Liver (tissue), 9 donors: ENCODE measurements around the gene AHDC1. TPM values are rescaled to one million over a fixed set of nuclear protein-coding genes. Genes with fewer than 3 reads are reported as not detected.
A peak's percentile ranks its signal among the peaks of the same experiment; 100 is the strongest.
"Not testable (repeated sequence)": the region's sequence is repeated elsewhere in the genome, so short reads cannot be mapped to it uniquely, and the experiment has no call there.

Experiments
- DNase-seq: peaks from one replicate; pipeline ENCODE4 v3.0.0-alpha.2; 2017; ENCODE audit warnings: low spot score
- H3K27ac ChIP-seq, 2 donors: one replicate each; pipeline ENCODE4 v1.7.0; 2013; ENCODE audit warnings: inconsistent platforms in 2 of 2, low read length in 2 of 2, control low read depth in 1 of 2, low read depth in 1 of 2, mild to moderate bottlenecking in 1 of 2
- H3K27me3 ChIP-seq, 4 donors: one replicate each; pipeline versions ENCODE4 v1.6.1 to v1.7.0; 2013; ENCODE audit warnings: low read length in 3 of 4, inconsistent platforms in 1 of 4, mild to moderate bottlenecking in 1 of 4, moderate library complexity in 1 of 4; ENCODE audit not compliant: control insufficient read depth in 4 of 4, insufficient read depth in 4 of 4
- H3K36me3 ChIP-seq, 4 donors: one replicate each; pipeline versions ENCODE4 v1.6.1 to v1.7.0; 2013; ENCODE audit warnings: low read length in 3 of 4, mild to moderate bottlenecking in 3 of 4, low read depth in 1 of 4, moderate library complexity in 1 of 4; ENCODE audit not compliant: control insufficient read depth in 4 of 4, insufficient read depth in 3 of 4
- H3K4me1 ChIP-seq, 4 donors: one replicate each; pipeline versions ENCODE4 v1.6.1 to v1.7.0; 2013; ENCODE audit warnings: low read length in 3 of 4, mild to moderate bottlenecking in 3 of 4, moderate library complexity in 1 of 4; ENCODE audit not compliant: control insufficient read depth in 4 of 4, insufficient read depth in 4 of 4
- H3K4me3 ChIP-seq, 3 donors: one replicate each; pipeline versions ENCODE4 v1.6.1 to v1.7.0; 2013; ENCODE audit warnings: low read length in 3 of 3, control low read depth in 1 of 3, low read depth in 1 of 3, mild to moderate bottlenecking in 1 of 3
- H3K9ac ChIP-seq, 2 donors: one replicate each; pipeline ENCODE4 v1.7.0; 2013; ENCODE audit warnings: low read length in 2 of 2, mild to moderate bottlenecking in 2 of 2, moderate library complexity in 2 of 2, control low read depth in 1 of 2, low read depth in 1 of 2
- H3K9me3 ChIP-seq, 4 donors: one replicate each; pipeline versions ENCODE4 v1.6.1 to v1.7.0; 2013; ENCODE audit warnings: low read length in 3 of 4; ENCODE audit not compliant: control insufficient read depth in 4 of 4
- FOXA1 ChIP-seq: IDR thresholded peaks from 2 replicates; pipeline ENCODE4 v1.6.1; 2016; ENCODE audit warnings: antibody characterized with exemption
- FOXA2 ChIP-seq: IDR thresholded peaks from 2 replicates; pipeline ENCODE4 v1.6.1; 2016; ENCODE audit warnings: antibody characterized with exemption
- GABPA ChIP-seq, 2 donors: IDR thresholded peaks in 1 of 2; conservative IDR thresholded peaks in 1 of 2; 2 replicates each; pipeline ENCODE4 v1.6.1; 2016; ENCODE audit warnings: antibody characterized with exemption in 2 of 2, mild to moderate bottlenecking in 1 of 2, moderate library complexity in 1 of 2
- HNF4A ChIP-seq, 2 donors: conservative IDR thresholded peaks; 2 replicates each; pipeline ENCODE4 v1.6.1; 2016; ENCODE audit warnings: antibody characterized with exemption in 2 of 2, mild to moderate bottlenecking in 2 of 2
- HNF4G ChIP-seq: IDR thresholded peaks from 2 replicates; pipeline ENCODE4 v1.6.1; 2016; ENCODE audit warnings: antibody characterized with exemption
- JUND ChIP-seq, 2 donors: IDR thresholded peaks; 2 replicates each; pipeline ENCODE4 v1.6.1; 2016; ENCODE audit warnings: antibody characterized with exemption in 2 of 2
- NR2F2 ChIP-seq: IDR thresholded peaks from 2 replicates; pipeline ENCODE4 v1.6.1; 2016; ENCODE audit warnings: antibody characterized with exemption
- RAD21 ChIP-seq, 2 donors: IDR thresholded peaks; 2 replicates each; pipeline ENCODE4 v1.6.1; 2016; ENCODE audit warnings: antibody characterized with exemption in 2 of 2, mild to moderate bottlenecking in 2 of 2
- RXRA ChIP-seq, 2 donors: IDR thresholded peaks; 2 replicates each; pipeline ENCODE4 v1.6.1; 2017 to 2018; ENCODE audit warnings: antibody characterized with exemption in 2 of 2, mild to moderate bottlenecking in 1 of 2
- SP1 ChIP-seq: IDR thresholded peaks from 2 replicates; pipeline ENCODE4 v1.6.1; 2018; ENCODE audit warnings: antibody characterized with exemption, mild to moderate bottlenecking
- YY1 ChIP-seq: IDR thresholded peaks from 2 replicates; pipeline ENCODE4 v1.6.1; 2016; ENCODE audit warnings: antibody characterized with exemption, mild to moderate bottlenecking
- WGBS: extraction: QIAGEN DNeasy Blood & Tissue Kit; methylation state at CpG from one replicate; pipeline ENCODE4 v1.1.7; 2013; 5-methylcytosine and 5-hydroxymethylcytosine counted together
- polyA plus RNA-seq, 2 donors: library from polyadenylated mRNA; stranded (reverse) in 1 of 2; unstranded in 1 of 2; fragments of 200-250 nt in 1 of 2; fragments of >200 nt in 1 of 2; fragmentation: Nextera tagmentation in 1 of 2; extraction: Ambion mirVana in 1 of 2; gene quantifications; one replicate each; pipeline versions ENCODE4 v1.2.1 to v1.2.3, GENCODE V29; 2013 to 2015
- total RNA-seq, 2 donors: library from RNA; depleted of rRNA; stranded (reverse); fragments of >200 nt; gene quantifications; one replicate each; pipeline ENCODE4 v1.2.3, GENCODE V29; 2014
- TF ChIP-seq, protein P1 (sequence below): fragments of 150-350 bp; IDR thresholded peaks from 2 replicates; pipeline ENCODE4 v1.5.1; 2017; ENCODE audit warnings: improper control_type of control experiment, low read depth, low read length; ENCODE audit not compliant: missing input control
- TF ChIP-seq, protein P2 (sequence below): IDR thresholded peaks from 2 replicates; pipeline ENCODE4 v1.6.1; 2016; ENCODE audit warnings: antibody characterized with exemption
- TF ChIP-seq, protein P3 (sequence below): IDR thresholded peaks from 2 replicates; pipeline ENCODE4 v1.6.1; 2016; ENCODE audit warnings: antibody characterized with exemption
- donor health status: healthy.
- donor health status: healthy.
- donor health status: healthy.
- donor health status: healthy.
- donor health status: healthy.

The AHDC1 gene
- total and polyA plus RNA-seq, 4 donors: 2.4 to 6.5 (median 5.5) TPM

DNA sequence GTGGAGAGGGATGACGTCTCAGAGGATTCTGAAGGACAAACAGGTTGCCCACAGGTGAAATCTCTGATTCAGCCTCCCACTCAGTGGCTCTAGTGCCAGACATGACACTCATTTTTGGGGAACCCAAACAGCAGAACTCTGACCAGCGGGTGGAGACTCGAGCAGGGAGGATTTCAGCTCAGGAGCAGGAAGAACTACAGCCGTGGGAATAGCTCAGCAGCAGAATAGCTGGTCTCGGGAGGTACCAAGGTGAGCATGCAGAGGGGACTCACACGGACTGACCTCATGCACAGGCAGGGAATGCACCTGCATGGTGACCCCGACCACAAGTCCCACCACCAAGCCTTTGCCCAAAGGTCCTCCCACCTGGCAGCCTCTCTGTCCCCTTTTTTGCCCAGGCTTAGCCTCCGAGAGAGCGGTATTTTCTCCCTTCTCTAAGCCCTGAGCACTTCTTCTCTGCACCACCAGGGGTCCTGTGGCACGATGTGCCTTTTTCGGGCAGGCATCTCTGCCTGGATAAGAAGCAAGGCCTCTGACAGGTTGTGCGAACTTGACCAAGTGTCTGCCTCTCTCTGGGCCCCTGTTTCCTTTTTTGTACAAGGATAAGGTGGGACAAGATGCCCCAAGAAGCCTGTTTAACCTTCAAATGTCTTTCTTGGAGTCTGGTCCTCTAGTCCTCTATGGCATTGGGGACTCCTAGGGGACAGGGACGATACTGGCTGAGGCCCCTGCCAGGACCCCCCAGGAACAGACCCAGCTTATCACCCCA is 39.8 kb upstream of the AHDC1 start:
- Histone ChIP-seq H3K36me3 (no peaks in the 10 kb centered on the region), H3K4me3 (no peak overlapping the region), H3K4me1 (no peaks in the 10 kb centered on the region), H3K27me3 (no peaks in the 10 kb centered on the region), H3K9me3 (no peaks in the 10 kb centered on the region), H3K27ac (no peak overlapping the region), H3K9ac (no peak overlapping the region)
- TF ChIP-seq FOXA2 (no peak), YY1 (no peak), NR2F2 (no peak), GABPA (IDR thresholded peaks at IDR 0.05 in 1 of 2, conservative IDR thresholded peaks at IDR 0.05 in 1 of 2) (no peak), JUND (IDR thresholded peaks at IDR 0.05) (no peak), HNF4A (conservative IDR thresholded peaks at IDR 0.05) (no peak), RAD21 (IDR thresholded peaks at IDR 0.05) (peak; percentile 60 to 81)
- TF ChIP-seq, protein P1, sequence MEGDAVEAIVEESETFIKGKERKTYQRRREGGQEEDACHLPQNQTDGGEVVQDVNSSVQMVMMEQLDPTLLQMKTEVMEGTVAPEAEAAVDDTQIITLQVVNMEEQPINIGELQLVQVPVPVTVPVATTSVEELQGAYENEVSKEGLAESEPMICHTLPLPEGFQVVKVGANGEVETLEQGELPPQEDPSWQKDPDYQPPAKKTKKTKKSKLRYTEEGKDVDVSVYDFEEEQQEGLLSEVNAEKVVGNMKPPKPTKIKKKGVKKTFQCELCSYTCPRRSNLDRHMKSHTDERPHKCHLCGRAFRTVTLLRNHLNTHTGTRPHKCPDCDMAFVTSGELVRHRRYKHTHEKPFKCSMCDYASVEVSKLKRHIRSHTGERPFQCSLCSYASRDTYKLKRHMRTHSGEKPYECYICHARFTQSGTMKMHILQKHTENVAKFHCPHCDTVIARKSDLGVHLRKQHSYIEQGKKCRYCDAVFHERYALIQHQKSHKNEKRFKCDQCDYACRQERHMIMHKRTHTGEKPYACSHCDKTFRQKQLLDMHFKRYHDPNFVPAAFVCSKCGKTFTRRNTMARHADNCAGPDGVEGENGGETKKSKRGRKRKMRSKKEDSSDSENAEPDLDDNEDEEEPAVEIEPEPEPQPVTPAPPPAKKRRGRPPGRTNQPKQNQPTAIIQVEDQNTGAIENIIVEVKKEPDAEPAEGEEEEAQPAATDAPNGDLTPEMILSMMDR: peak; percentile 73
- TF ChIP-seq, protein P2, sequence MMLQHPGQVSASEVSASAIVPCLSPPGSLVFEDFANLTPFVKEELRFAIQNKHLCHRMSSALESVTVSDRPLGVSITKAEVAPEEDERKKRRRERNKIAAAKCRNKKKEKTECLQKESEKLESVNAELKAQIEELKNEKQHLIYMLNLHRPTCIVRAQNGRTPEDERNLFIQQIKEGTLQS: no peak
- TF ChIP-seq, protein P3, sequence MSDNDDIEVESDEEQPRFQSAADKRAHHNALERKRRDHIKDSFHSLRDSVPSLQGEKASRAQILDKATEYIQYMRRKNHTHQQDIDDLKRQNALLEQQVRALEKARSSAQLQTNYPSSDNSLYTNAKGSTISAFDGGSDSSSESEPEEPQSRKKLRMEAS: no peak
- DNase-seq: peak; percentile 49
- WGBS: 37% methylated on average over 13 of the region's 13 CpGs

DNA sequence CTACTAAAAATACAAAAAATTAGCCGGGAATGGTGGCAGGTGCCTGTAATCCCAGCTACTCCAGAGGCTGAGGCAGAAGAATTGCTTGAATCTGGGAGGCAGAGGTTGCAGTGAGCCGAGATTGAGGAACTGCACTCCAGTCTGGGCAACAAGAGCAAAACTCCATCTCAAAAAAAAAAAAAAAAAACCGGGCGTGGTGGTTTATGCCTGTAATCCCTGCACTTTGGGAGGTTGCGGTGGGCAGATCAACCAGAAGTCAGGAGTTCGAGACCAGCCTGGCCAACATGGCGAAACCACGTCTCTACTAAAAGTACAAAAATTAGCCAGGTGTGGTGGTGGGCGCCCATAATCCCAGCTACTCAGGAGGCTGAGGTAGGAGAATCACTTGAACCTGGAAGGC is 36.6 kb upstream of the AHDC1 start:
- WGBS: 84% methylated on average over 9 of the region's 9 CpGs
- not testable (repeated sequence) for H3K36me3 ChIP-seq, H3K9me3 ChIP-seq

DNA sequence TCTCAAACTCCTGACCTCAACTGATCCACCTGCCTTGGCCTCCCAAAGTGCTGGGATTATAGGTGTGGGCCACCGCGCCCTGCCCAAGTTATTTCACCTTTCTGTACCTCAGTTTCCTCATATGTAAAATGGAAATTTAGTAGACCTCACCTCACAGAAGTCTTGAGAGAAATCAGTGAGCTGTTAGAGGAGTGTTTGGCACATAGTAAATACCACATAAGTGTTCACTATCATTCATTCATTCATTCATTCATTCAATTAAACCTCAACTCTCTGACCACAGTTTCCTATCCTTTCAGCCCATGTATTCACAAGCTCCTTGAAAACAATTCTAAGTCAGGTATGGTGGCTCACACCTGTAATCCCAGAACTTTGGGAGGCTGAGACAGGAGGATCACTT is 34.9 kb upstream of the AHDC1 start:
- DNase-seq: no peak
- Histone ChIP-seq H3K9me3 (no peaks in the 10 kb centered on the region), H3K27ac (no peak overlapping the region), H3K36me3 (no peaks in the 10 kb centered on the region), H3K4me3 (no peak overlapping the region), H3K4me1 (peaks cover 0 to 6% (median 3%) of the 10 kb centered on the region in 4 donors), H3K9ac (no peak overlapping the region), H3K27me3 (no peaks in the 10 kb centered on the region)
- WGBS: 96% methylated on average over 2 of the region's 2 CpGs
- TF ChIP-seq GABPA (IDR thresholded peaks at IDR 0.05 in 1 of 2, conservative IDR thresholded peaks at IDR 0.05 in 1 of 2) (no peak), YY1 (no peak), SP1 (no peak), FOXA2 (no peak), FOXA1 (no peak), JUND (IDR thresholded peaks at IDR 0.05) (no peak), HNF4G (no peak), RXRA (IDR thresholded peaks at IDR 0.05) (no peak), NR2F2 (no peak)

More for the DNA sequence above, 36.6 kb upstream of the AHDC1 start:
- H3K27me3 ChIP-seq, DNase-seq, H3K4me1 ChIP-seq, H3K4me3 ChIP-seq, H3K9ac ChIP-seq, H3K27ac ChIP-seq: not testable (repeated sequence)
